DOHH2 (cell line): ENCODE measurements around the gene NHLH1.

Source experiments
- H3F3A ChIP-seq: fragments of 200-600 bp; sonication (generic), shearing (Covaris generic); 2 replicates; pipeline ENCODE4 v1.6.0; 2016; ENCODE audit warnings: antibody characterized with exemption, mild to moderate bottlenecking; ENCODE audit not compliant: control insufficient read depth, insufficient read depth
- H3K27ac ChIP-seq: fragments of 200-600 bp; sonication (generic); 2 replicates; pipeline ENCODE4 v1.5.1; 2014; ENCODE audit warnings: low read depth, mild to moderate bottlenecking, low read length, moderate library complexity
- H3K27me3 ChIP-seq: fragments of 200-600 bp; sonication (generic); 2 replicates; pipeline ENCODE4 v1.6.1; 2014; ENCODE audit warnings: mild to moderate bottlenecking, low read length, mixed read lengths; ENCODE audit not compliant: control insufficient read depth
- H3K36me3 ChIP-seq: fragments of 200-600 bp; sonication (generic); 2 replicates; pipeline ENCODE4 v1.6.1; 2014; ENCODE audit warnings: mild to moderate bottlenecking, low read length, moderate library complexity, mixed read lengths; ENCODE audit not compliant: control insufficient read depth
- H3K4me1 ChIP-seq: fragments of 200-600 bp; sonication (generic); 2 replicates; pipeline ENCODE4 v1.6.1; 2014; ENCODE audit warnings: mild to moderate bottlenecking, low read length, mixed read lengths; ENCODE audit not compliant: control insufficient read depth
- H3K4me2 ChIP-seq: fragments of 200-600 bp; sonication (generic); 2 replicates; pipeline ENCODE4 v1.6.0; 2014; ENCODE audit warnings: mild to moderate bottlenecking, low read length, moderate library complexity
- H3K4me3 ChIP-seq: fragments of 200-600 bp; sonication (generic); 2 replicates; pipeline ENCODE4 v1.5.1; 2014; ENCODE audit warnings: mild to moderate bottlenecking, low read length, mixed read lengths
- H3K79me2 ChIP-seq: fragments of 200-600 bp; sonication (generic); 2 replicates; pipeline ENCODE4 v1.6.1; 2014; ENCODE audit warnings: mild to moderate bottlenecking, low read length, mixed read lengths; ENCODE audit not compliant: control insufficient read depth
- H3K9me2 ChIP-seq: fragments of 200-600 bp; sonication (generic); replicated peaks from 2 replicates; pipeline ENCODE4 v1.6.1; 2014; ENCODE audit warnings: mild to moderate bottlenecking, low read length, mixed read lengths; ENCODE audit not compliant: control insufficient read depth
- H3K9me3 ChIP-seq: fragments of 200-600 bp; sonication (generic); 2 replicates; pipeline ENCODE4 v1.6.1; 2014; ENCODE audit warnings: antibody characterized with exemption, low read length, mixed read lengths; ENCODE audit not compliant: control insufficient read depth, insufficient read depth
- H4K20me1 ChIP-seq: fragments of 200-600 bp; sonication (generic); 2 replicates; pipeline ENCODE4 v1.6.0; 2014; ENCODE audit warnings: low read depth, mild to moderate bottlenecking, antibody characterized with exemption, low read length, moderate library complexity; ENCODE audit not compliant: control insufficient read depth, insufficient read depth
- CTCF ChIP-seq: fragments of 200-600 bp; sonication (generic); IDR thresholded peaks from one replicate; pipeline ENCODE4 v1.5.1; 2014; ENCODE audit warnings: antibody characterized with exemption, mild to moderate bottlenecking, low read depth, low read length; ENCODE audit not compliant: poor library complexity, severe bottlenecking
- EZH2phosphoT487 ChIP-seq: fragments of 200-600 bp; sonication (generic); IDR thresholded peaks from 2 replicates; pipeline ENCODE4 v1.6.1; 2017; ENCODE audit warnings: borderline replicate concordance, mild to moderate bottlenecking, antibody characterized with exemption, low read length, moderate library complexity, mixed read lengths

The NHLH1 gene

DNA sequence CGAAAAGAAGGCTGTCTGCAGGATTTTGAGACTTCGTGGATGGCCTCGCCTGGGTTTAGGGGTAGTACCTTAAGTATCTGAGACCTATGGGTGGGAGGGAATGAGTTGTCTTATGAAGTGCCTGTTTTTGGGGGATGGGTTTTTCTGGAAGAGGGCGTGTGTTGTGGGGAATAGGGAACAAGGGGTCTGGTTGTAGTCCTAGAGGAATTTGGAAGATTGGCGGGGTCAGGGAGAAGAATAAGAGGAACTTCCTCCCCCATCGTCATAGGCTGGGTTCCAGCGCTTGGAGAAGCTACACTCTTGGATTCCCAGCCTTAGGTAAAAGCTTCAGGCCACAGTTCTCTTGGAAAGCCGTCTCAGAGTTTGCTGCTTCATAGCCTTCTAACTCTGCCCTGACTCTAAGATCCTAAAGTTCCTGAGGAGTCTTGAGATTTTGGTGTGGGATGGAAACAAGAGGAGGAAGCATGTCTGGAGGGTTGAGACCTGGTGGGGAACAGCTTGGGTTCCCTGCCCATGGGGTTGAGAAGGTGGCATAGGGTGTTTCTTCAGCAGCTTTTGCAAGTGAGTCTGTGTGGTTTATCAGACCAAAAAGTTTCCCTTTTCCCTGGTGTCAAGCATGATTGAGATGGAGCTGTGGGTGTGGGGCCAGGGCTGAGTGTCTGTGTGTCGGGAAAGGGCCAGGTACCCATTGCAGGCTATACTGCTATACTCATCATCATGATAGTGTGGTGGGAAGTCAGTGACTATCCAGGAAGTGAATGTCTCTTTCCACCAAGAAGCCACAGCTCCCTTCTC is 35.3 kb downstream of the NHLH1 start:
- Histone ChIP-seq H3F3A (no peaks in the 10 kb centered on the region), H3K9me3 (no peaks in the 10 kb centered on the region), H3K4me1 (peaks cover 12% of the 10 kb centered on the region), H3K4me2 (no peak overlapping the region), H3K27ac (no peak overlapping the region), H4K20me1 (no peaks in the 10 kb centered on the region), H3K36me3 (no peaks in the 10 kb centered on the region), H3K4me3 (no peak overlapping the region), H3K79me2 (no peaks in the 10 kb centered on the region), H3K9me2 (no peaks in the 10 kb centered on the region), H3K27me3 (peaks cover 46% of the 10 kb centered on the region)
- TF ChIP-seq CTCF, result no peak
- no peak for TF ChIP-seq EZH2phosphoT487

DNA sequence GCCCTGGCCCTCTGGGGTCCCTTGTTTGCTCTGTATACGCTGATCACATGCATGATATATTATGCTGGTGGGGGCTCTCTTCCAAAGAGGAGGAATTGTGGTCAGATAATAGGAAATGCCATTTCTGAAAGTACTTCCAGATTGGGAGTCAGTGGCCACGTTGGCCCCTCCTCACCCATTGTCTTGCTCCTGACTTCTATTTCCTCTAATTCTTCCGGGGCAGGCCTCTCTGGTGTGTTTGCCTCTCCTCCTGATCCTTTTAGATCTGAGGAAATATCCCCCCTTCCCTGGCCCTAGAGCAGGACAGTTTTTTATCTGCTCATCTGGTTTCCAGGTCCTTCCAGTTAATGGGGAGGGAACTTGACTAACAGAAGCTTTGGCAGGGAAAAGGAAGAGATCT is 36.4 kb downstream of the NHLH1 start:
- H3K9me3 ChIP-seq, result no peaks in the 10 kb centered on the region
- no peaks in the 10 kb centered on the region for H3K79me2 ChIP-seq
- H3F3A ChIP-seq, result no peaks in the 10 kb centered on the region
- no peak overlapping the region for H3K27ac ChIP-seq
- H3K4me1 ChIP-seq, result peaks cover 12% of the 10 kb centered on the region
- H3K4me2 ChIP-seq, result no peak overlapping the region
- no peaks in the 10 kb centered on the region for H3K9me2 ChIP-seq
- H4K20me1 ChIP-seq, result no peaks in the 10 kb centered on the region
- no peaks in the 10 kb centered on the region for H3K36me3 ChIP-seq
- peaks cover 46% of the 10 kb centered on the region for H3K27me3 ChIP-seq
- TF ChIP-seq CTCF (no peak), EZH2phosphoT487 (no peak)
- no peak overlapping the region for H3K4me3 ChIP-seq

- Histone ChIP-seq H3K4me1 (peaks cover 12% of the 10 kb centered on the region), H3K9me3 (no peaks in the 10 kb centered on the region), H3K27me3 (peaks cover 46% of the 10 kb centered on the region), H3F3A (no peaks in the 10 kb centered on the region), H4K20me1 (no peaks in the 10 kb centered on the region), H3K4me2 (no peak overlapping the region), H3K27ac (no peak overlapping the region), H3K4me3 (no peak overlapping the region), H3K9me2 (no peaks in the 10 kb centered on the region), H3K79me2 (no peaks in the 10 kb centered on the region), H3K36me3 (no peaks in the 10 kb centered on the region)
- TF ChIP-seq EZH2phosphoT487 (no peak), CTCF (no peak)
Measured at GRCh38 chr1:160404094-160404493, 37.2 kb downstream of the NHLH1 start.
